ENCODE results near the gene EIF3D. TPM values are rescaled to one million over a fixed set of nuclear protein-coding genes. Genes with fewer than 3 reads are reported as not detected.

EIF3D gene, protein sequence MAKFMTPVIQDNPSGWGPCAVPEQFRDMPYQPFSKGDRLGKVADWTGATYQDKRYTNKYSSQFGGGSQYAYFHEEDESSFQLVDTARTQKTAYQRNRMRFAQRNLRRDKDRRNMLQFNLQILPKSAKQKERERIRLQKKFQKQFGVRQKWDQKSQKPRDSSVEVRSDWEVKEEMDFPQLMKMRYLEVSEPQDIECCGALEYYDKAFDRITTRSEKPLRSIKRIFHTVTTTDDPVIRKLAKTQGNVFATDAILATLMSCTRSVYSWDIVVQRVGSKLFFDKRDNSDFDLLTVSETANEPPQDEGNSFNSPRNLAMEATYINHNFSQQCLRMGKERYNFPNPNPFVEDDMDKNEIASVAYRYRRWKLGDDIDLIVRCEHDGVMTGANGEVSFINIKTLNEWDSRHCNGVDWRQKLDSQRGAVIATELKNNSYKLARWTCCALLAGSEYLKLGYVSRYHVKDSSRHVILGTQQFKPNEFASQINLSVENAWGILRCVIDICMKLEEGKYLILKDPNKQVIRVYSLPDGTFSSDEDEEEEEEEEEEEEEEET
- polyA plus RNA-seq (2011; rRNA removed) (349 and 388 TPM in 2 replicates), polyA minus RNA-seq (2011; rRNA and poly(A)+ RNA removed) (373 and 468 TPM in 2 replicates)

DNA sequence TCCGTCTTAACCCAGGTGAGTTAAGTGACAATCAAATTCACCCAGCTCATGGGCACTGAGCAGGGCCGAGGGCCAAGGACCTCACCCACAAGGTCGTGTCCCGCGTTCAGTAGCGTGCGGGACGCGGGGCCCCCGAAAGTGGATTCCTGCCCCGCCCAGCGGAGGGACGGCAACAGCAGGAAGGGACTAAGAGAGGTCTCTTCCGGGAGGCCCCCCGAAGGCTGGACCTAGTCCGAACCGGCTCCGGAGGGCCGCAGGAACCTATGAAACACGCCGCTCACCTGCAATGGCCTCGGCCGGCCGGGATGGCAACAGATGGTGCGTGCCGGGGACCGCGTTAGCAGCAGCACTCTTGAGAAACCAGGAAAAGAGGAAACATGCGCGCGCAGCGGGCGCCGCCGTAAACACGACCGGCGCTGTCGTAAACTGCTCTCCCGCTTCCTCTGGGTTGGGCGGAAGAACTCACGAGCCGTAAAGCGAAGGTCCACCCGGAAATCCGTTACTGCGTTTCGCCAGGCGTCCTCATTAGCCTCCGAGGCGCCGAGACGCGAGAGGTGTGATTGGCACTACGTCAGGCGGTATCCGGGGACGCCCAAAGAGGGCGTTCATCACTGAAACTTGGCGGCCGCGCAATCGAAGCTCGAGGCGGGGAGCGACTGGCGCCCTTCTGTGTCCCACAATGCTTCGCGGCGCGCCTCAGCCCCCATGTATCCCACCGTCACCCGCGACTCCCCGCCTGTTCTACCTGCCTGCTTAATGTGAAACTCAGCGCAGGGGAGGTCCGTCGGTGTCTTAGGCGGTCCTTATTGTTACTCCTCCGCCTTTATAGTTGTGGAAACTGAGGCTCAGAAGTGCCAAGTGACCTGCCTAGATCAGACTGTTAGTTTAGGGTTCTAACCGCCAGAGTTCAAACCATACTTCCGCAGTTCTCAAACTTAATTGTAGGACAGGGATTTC is at the start of gene EIF3D:
Gene EIF3D, minus strand, starts transcription at position 372 of the 957 bp plus-strand sequence. CDS start 3,045 bp downstream, outside the sequence.
- POLR2A ChIA-PET = interaction anchor here (0.6 to 1.4 kb wide), 9 partner anchors 13 to 247 kb away, joined by 3 to 6 read pairs (median 3); partner anchors contain the start of gene IFT27

DNA sequence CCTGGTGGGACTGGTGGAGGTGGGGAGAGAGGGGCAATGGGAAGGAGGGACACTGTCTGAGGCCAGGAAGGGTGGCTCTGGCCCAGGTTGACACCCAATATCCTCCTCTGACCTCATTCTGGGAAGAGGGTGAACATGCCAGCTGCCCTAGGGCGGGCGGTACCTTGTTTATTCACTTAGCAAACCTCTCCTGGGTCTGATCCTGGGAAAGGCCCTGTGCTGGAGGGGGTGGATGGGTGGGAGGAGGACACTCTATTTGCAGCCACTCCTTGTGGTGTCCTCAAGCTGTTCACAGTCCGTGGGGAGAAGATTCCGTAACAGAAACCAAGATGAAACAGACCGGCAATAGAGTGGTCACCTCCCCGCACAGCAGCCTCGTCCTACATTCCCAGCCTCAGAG is 49.7 kb upstream of the EIF3D start:
- H3K4me3 ChIP-seq (ENCODE audit: low read depth, low read length) = no peak overlapping the region
- peaks cover 15% of the 10 kb centered on the region for H3K27me3 ChIP-seq (ENCODE audit: control insufficient read depth, insufficient read depth, low read length)
- peaks cover 3% of the 10 kb centered on the region; the same call in 1 of the 2 replicates for H3K9me3 ChIP-seq (ENCODE audit: control insufficient read depth, insufficient read depth, low read length)
- POLR2A ChIA-PET = no interaction called here
- no peak for DNase-seq (ENCODE audit: low read depth, low spot score)
- CTCF ChIA-PET = no interaction called here
- no peak overlapping the region for H3K27ac ChIP-seq (ENCODE audit: low read depth, low read length)
- no peak for TF ChIP-seq CTCF (IDR thresholded peaks at IDR 0.05; ENCODE audit: low read depth, low read length)

More for the DNA sequence above, at the start of gene EIF3D:
- H3K27ac ChIP-seq (ENCODE audit: low read depth, low read length) = peak within 1 kb of the TSS; percentile 94
- peak; percentile 98 for DNase-seq (ENCODE audit: low read depth, low spot score)
- H3K27me3 ChIP-seq (ENCODE audit: control insufficient read depth, insufficient read depth, low read length) = no peaks in the 10 kb centered on the region
- no peaks in the 10 kb centered on the region; the same call in 1 of the 2 replicates for H3K9me3 ChIP-seq (ENCODE audit: control insufficient read depth, insufficient read depth, low read length)
- CTCF ChIA-PET = interaction anchor here (0.6 to 1.2 kb wide), 2 partner anchors 247 to 447 kb away, joined by 3 to 10 read pairs; partner anchors contain the start of gene IFT27
- TF ChIP-seq CTCF (IDR thresholded peaks at IDR 0.05; ENCODE audit: low read depth, low read length) = no peak
- peak within 1 kb of the TSS; percentile 91 for H3K4me3 ChIP-seq (ENCODE audit: low read depth, low read length)

DNA sequence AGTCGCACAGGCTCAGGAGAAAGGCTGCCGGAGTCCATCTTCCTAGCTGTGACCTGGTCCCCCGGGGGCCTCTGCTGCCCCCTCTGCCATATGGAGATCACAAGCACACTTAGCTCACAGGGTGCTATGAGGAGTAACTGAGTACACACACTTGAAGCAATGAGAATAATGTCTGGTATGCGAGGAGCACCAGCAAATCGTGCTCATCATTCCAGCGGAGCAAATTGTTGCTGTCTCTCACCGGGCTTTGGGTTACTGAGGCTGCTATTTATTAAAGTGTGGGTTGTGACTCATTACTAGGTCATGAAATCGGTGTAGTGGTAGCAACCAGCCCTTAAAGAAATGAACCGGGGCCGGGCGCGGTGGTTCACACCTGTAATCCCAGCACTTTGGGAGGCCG is 48.1 kb upstream of the EIF3D start:
- no peak overlapping the region for H3K4me3 ChIP-seq (ENCODE audit: low read depth, low read length)
- H3K27me3 ChIP-seq (ENCODE audit: control insufficient read depth, insufficient read depth, low read length) = peaks cover 12% of the 10 kb centered on the region
- H3K9me3 ChIP-seq (ENCODE audit: control insufficient read depth, insufficient read depth, low read length) = peaks cover 3% of the 10 kb centered on the region; the same call in 1 of the 2 replicates
- no peak for TF ChIP-seq CTCF (IDR thresholded peaks at IDR 0.05; ENCODE audit: low read depth, low read length)
- DNase-seq (ENCODE audit: low read depth, low spot score) = peak; percentile 79
- H3K27ac ChIP-seq (ENCODE audit: low read depth, low read length) = peak overlapping the region; percentile 80
- ChIA-PET CTCF (interaction anchor here (1.0 to 1.2 kb wide), 2 partner anchors 180 to 279 kb away, joined by 3 read pairs; no protein-coding TSS in a partner anchor), POLR2A (no interaction called here)

GRCh38 chr22:36574728-36575127 is 45.8 kb upstream of the EIF3D start:
- TF ChIP-seq CTCF (IDR thresholded peaks at IDR 0.05; ENCODE audit: low read depth, low read length) = no peak
- ChIA-PET POLR2A (no interaction called here), CTCF (no interaction called here)
- Histone ChIP-seq H3K4me3 (ENCODE audit: low read depth, low read length) (no peak overlapping the region), H3K27me3 (ENCODE audit: control insufficient read depth, insufficient read depth, low read length) (peaks cover 7% of the 10 kb centered on the region), H3K9me3 (ENCODE audit: control insufficient read depth, insufficient read depth, low read length) (peaks cover 3% of the 10 kb centered on the region; the same call in 1 of the 2 replicates), H3K27ac (ENCODE audit: low read depth, low read length) (no peak overlapping the region)
- no peak for DNase-seq (ENCODE audit: low read depth, low spot score)
